ENCODE results near the gene TSHZ1.

Gene TSHZ1

DNA sequence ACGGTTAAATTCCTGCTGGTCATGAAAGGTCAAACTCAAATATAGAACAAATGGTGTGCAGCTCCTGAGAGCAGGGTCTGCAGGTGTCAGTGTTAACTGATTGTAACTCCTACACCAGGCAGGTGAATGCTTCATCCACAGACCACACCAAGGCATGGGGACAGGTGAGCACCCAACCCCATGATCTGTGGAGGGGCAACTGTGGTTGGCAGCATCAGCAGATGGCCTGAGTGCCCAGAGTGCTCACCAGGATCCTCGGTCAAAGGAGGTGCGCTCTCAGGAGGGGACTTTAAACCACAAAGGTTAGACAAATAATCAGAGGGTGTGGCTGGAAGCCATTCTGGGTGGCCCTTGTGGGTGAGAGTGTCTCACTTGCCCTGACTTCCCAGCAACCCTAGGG is 46.1 kb upstream of the TSHZ1 start:
- Histone ChIP-seq H3K27ac (no peak overlapping the region), H3K4me3 (ENCODE audit: low read depth, low read length) (no peak overlapping the region), H3K36me3 (replicated peaks) (no peaks in the 10 kb centered on the region), H3K27me3 (replicated peaks) (peaks cover 3% of the 10 kb centered on the region)
- DNase-seq: no peak
- TF ChIP-seq, protein P1, sequence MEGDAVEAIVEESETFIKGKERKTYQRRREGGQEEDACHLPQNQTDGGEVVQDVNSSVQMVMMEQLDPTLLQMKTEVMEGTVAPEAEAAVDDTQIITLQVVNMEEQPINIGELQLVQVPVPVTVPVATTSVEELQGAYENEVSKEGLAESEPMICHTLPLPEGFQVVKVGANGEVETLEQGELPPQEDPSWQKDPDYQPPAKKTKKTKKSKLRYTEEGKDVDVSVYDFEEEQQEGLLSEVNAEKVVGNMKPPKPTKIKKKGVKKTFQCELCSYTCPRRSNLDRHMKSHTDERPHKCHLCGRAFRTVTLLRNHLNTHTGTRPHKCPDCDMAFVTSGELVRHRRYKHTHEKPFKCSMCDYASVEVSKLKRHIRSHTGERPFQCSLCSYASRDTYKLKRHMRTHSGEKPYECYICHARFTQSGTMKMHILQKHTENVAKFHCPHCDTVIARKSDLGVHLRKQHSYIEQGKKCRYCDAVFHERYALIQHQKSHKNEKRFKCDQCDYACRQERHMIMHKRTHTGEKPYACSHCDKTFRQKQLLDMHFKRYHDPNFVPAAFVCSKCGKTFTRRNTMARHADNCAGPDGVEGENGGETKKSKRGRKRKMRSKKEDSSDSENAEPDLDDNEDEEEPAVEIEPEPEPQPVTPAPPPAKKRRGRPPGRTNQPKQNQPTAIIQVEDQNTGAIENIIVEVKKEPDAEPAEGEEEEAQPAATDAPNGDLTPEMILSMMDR (IDR thresholded peaks at IDR 0.05; ENCODE audit: low read depth, low read length, missing control alignments): no peak
- in situ Hi-C loops (cut with HindIII; ENCODE audit: low pct_ligation_motif_present, low sequenced_read_pairs): no loop called here

DNA sequence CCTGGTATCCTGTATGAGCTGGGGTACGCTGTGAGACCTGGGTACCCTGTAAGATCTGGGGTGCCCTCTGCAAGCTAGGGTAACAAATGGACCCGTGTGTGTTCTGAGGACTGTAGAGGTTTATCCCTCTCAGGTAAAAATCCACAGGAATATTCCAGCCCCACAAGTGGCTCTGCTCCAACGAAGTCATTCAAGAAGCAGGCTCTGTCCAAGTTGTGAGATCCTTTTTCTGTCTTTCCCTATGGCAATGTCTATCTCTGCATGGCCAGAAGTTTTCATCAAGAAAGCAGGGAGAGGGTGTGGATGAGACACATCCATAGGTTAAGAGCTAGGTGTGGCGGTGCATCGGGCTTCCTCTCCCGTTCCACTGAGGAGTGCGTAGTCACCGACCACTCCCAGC is 44.7 kb upstream of the TSHZ1 start:
- Histone ChIP-seq H3K27me3 (replicated peaks) (no peaks in the 10 kb centered on the region), H3K36me3 (replicated peaks) (no peaks in the 10 kb centered on the region), H3K4me3 (ENCODE audit: low read depth, low read length) (no peak overlapping the region), H3K27ac (no peak overlapping the region)
- in situ Hi-C loops (cut with HindIII; ENCODE audit: low pct_ligation_motif_present, low sequenced_read_pairs): no loop called here
- no peak for DNase-seq
- TF ChIP-seq, protein P1 (IDR thresholded peaks at IDR 0.05; ENCODE audit: low read depth, low read length, missing control alignments): no peak

DNA sequence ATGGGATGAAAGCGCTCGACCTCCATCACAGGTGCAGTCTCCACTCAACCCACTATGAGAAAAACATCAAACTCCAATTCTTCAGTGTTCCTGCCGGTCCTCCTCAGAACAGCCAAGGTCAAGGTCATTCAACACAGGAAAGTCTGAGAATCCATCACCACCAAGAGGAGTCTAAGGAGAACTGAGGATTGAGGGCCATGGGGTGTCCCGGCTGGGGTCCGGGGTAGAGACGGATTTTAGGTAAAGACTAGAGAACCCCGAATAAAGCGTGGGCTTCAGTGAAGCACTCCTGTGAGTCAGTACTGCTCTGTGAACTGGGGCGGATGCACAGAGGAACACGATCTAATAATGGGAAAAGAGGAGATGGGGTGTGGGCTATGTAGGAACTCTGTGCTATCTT is 43.5 kb upstream of the TSHZ1 start:
- H3K4me3 ChIP-seq (ENCODE audit: low read depth, low read length): no peak overlapping the region
- DNase-seq: no peak
- no peaks in the 10 kb centered on the region for H3K36me3 ChIP-seq (replicated peaks)
- no peak overlapping the region for H3K27ac ChIP-seq
- TF ChIP-seq, protein P1 (IDR thresholded peaks at IDR 0.05; ENCODE audit: low read depth, low read length, missing control alignments): no peak
- H3K27me3 ChIP-seq (replicated peaks): no peaks in the 10 kb centered on the region
- in situ Hi-C loops (cut with HindIII; ENCODE audit: low pct_ligation_motif_present, low sequenced_read_pairs): no loop called here

DNA sequence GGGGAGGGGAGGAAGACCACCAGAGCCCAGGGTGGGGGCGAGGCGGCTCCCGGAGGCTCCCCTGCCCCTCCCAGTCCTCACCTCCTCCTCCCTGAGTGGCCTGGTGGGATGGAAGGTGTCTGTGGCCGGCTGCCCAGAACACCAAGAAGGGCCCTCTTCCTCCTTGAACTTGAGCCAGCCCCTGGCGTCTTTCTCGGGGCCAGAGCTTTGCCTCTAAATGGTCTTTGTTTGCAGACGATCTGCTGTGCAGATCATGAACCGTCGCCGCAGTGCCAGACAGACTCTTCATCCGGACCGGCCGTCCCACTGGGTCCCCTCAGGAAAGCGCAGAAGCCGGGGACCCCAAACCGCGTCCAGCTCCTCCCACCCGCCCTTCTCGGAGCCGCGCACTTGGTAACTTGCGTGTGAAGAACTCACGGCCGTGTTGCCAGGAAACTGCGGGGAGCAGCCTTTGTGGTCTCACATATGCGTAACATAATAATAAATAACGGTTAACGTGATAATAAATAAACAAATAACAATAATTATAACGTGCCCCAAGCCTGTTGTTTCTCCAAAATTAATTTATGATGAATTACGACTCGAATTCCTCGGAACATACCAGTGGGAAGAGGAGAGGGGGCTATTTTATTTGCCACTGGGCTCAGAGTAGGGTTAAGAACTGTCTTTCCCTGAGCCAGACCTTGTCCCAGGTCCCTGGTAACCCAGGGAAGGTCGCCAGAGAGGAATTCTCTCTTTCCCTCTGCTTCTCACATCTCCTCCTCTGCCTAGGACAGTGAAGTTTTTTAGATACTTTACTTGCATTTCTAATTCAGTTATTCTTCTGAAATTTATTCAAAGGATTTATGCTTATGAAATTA is 42.6 kb upstream of the TSHZ1 start:
- TF ChIP-seq, protein P1 (IDR thresholded peaks at IDR 0.05; ENCODE audit: low read depth, low read length, missing control alignments): no peak
- Histone ChIP-seq H3K4me3 (ENCODE audit: low read depth, low read length) (peak overlapping the region; percentile 17), H3K27ac (no peak overlapping the region), H3K27me3 (replicated peaks) (no peaks in the 10 kb centered on the region), H3K36me3 (replicated peaks) (no peaks in the 10 kb centered on the region)
- in situ Hi-C loops (cut with HindIII; ENCODE audit: low pct_ligation_motif_present, low sequenced_read_pairs): no loop called here
- DNase-seq: no peak

DNA sequence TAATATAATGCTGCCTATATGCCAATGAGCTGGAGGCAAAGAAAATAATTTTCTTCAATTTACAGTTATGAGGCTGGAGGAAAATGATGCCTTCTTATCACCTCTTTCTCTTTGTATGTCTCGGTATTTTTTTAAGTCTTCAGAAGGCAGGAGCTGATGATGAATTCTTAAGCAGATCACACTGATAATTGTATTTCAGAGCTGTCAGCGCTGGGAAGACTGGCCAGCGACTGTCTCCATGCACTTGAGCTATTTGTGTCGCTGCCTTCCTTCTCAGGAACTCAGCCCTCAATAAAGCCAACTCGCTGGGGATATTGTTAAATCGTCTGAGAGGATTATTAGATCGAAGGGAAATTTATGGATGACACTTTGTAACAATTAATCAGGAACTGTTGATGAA is 42.0 kb upstream of the TSHZ1 start:
- Histone ChIP-seq H3K27me3 (replicated peaks) (no peaks in the 10 kb centered on the region), H3K27ac (no peak overlapping the region), H3K4me3 (ENCODE audit: low read depth, low read length) (no peak overlapping the region), H3K36me3 (replicated peaks) (no peaks in the 10 kb centered on the region)
- TF ChIP-seq, protein P1 (IDR thresholded peaks at IDR 0.05; ENCODE audit: low read depth, low read length, missing control alignments): no peak
- in situ Hi-C loops (cut with HindIII; ENCODE audit: low pct_ligation_motif_present, low sequenced_read_pairs): no loop called here
- no peak for DNase-seq

DNA sequence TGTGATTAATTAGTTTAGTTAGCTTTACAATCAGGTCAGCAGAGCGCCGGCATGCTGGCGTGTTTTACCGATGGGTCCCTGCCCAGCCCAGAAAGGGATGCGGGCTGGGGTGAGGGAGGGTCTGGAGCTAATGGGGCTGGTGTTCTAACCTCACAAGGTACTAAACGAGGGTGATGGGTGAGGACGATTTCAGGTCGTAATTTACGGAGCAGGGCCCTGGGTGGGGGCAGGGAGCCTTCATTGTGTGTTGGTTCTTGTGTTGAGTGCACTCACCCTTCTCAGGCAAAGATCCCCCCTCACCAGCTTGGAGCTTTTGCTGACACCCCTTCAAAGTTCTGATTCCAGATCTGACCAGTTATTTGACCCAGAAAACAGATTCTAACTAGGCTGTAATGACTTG is 41.2 kb upstream of the TSHZ1 start:
- DNase-seq: no peak
- in situ Hi-C loops (cut with HindIII; ENCODE audit: low pct_ligation_motif_present, low sequenced_read_pairs): no loop called here
- TF ChIP-seq, protein P1 (IDR thresholded peaks at IDR 0.05; ENCODE audit: low read depth, low read length, missing control alignments): no peak
- Histone ChIP-seq H3K4me3 (ENCODE audit: low read depth, low read length) (no peak overlapping the region), H3K27ac (no peak overlapping the region), H3K27me3 (replicated peaks) (no peaks in the 10 kb centered on the region), H3K36me3 (replicated peaks) (no peaks in the 10 kb centered on the region)
